Nephron progenitor cell (in vitro differentiated cells): ENCODE data around the gene STRC.

Experiments used
- DNase-seq: peaks from one replicate; pipeline ENCODE4 v3.0.0; 2021
- H3K27ac Mint-ChIP-seq: 2 replicates; pipeline ENCODE4 v1.8.0; 2021; ENCODE audit warnings: mild to moderate bottlenecking, moderate library complexity, mixed read lengths
- H3K27me3 Mint-ChIP-seq: 2 replicates; pipeline ENCODE4 v1.8.0; 2021; ENCODE audit warnings: mild to moderate bottlenecking, low read depth, mixed read lengths; ENCODE audit not compliant: poor library complexity
- H3K36me3 Mint-ChIP-seq: 2 replicates; pipeline ENCODE4 v1.8.0; 2021; ENCODE audit warnings: low read depth, mixed read lengths
- H3K4me1 Mint-ChIP-seq: 2 replicates; pipeline ENCODE4 v1.8.0; 2021; ENCODE audit warnings: mixed read lengths
- H3K4me3 Mint-ChIP-seq: 2 replicates; pipeline ENCODE4 v1.8.0; 2021; ENCODE audit warnings: mild to moderate bottlenecking, moderate library complexity, mixed read lengths
- H3K9me3 Mint-ChIP-seq: 2 replicates; pipeline ENCODE4 v1.8.0; 2021; ENCODE audit warnings: mild to moderate bottlenecking, moderate library complexity, mixed read lengths
- TF ChIP-seq, protein P1 (sequence below): fragments of 200-600 bp; sonication (generic); IDR thresholded peaks from 2 replicates; pipeline ENCODE4 v1.5.0; 2021; ENCODE audit warnings: antibody characterized with exemption

The STRC gene

DNA sequence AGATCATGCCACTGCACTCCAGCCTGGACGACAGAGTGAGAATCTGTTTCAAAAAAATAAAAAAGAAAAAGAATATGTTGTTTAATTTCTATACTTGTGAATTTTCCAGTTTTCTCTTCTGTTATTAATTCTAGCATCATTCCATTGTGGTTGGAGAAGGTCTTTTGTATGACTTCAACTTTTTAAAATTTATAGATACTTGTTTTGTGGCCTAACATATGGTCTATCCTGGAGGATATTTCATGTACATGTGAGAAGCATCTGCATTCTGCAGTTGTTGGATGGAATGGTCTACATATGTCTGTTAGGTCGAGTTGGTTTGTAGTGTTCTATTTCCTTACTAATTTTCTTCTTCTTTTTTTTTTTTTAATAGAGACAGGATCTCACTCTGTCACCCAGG, 65.6 kb downstream of the STRC start:
- no peaks in the 10 kb centered on the region for H3K27me3 Mint-ChIP-seq
- H3K4me3 Mint-ChIP-seq: no peak overlapping the region
- peaks cover 19% of the 10 kb centered on the region for H3K36me3 Mint-ChIP-seq
- H3K27ac Mint-ChIP-seq: no peak overlapping the region
- TF ChIP-seq, protein P1, sequence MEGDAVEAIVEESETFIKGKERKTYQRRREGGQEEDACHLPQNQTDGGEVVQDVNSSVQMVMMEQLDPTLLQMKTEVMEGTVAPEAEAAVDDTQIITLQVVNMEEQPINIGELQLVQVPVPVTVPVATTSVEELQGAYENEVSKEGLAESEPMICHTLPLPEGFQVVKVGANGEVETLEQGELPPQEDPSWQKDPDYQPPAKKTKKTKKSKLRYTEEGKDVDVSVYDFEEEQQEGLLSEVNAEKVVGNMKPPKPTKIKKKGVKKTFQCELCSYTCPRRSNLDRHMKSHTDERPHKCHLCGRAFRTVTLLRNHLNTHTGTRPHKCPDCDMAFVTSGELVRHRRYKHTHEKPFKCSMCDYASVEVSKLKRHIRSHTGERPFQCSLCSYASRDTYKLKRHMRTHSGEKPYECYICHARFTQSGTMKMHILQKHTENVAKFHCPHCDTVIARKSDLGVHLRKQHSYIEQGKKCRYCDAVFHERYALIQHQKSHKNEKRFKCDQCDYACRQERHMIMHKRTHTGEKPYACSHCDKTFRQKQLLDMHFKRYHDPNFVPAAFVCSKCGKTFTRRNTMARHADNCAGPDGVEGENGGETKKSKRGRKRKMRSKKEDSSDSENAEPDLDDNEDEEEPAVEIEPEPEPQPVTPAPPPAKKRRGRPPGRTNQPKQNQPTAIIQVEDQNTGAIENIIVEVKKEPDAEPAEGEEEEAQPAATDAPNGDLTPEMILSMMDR: no peak
- no peak for DNase-seq
- H3K9me3 Mint-ChIP-seq: no peaks in the 10 kb centered on the region
- no peaks in the 10 kb centered on the region for H3K4me1 Mint-ChIP-seq

DNA sequence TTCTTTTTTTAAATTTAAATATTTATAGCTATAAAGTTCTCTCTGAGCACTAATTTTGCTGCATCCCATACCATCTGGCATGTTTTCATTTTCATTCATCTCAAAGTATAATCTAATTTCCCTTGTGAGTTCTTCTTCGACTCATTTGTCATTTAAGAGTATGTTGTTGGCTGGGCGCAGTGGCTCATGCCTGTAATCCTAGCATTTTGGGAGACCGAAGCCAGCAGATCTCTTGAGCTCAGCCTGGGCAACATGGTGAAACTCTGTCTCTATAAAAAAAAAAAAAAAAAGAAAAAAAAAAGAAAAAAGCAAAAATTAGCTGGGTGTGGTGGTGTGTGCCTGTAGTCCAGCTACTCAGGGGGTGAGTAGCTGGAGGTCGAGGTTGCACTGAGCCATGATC, 66.3 kb downstream of the STRC start:
- Mint-ChIP-seq H3K27me3 (no peaks in the 10 kb centered on the region), H3K9me3 (peaks cover 7% of the 10 kb centered on the region), H3K4me3 (no peak overlapping the region), H3K36me3 (peaks cover 25% of the 10 kb centered on the region), H3K27ac (no peak overlapping the region), H3K4me1 (no peaks in the 10 kb centered on the region)
- DNase-seq: no peak
- TF ChIP-seq, protein P1: no peak

DNA sequence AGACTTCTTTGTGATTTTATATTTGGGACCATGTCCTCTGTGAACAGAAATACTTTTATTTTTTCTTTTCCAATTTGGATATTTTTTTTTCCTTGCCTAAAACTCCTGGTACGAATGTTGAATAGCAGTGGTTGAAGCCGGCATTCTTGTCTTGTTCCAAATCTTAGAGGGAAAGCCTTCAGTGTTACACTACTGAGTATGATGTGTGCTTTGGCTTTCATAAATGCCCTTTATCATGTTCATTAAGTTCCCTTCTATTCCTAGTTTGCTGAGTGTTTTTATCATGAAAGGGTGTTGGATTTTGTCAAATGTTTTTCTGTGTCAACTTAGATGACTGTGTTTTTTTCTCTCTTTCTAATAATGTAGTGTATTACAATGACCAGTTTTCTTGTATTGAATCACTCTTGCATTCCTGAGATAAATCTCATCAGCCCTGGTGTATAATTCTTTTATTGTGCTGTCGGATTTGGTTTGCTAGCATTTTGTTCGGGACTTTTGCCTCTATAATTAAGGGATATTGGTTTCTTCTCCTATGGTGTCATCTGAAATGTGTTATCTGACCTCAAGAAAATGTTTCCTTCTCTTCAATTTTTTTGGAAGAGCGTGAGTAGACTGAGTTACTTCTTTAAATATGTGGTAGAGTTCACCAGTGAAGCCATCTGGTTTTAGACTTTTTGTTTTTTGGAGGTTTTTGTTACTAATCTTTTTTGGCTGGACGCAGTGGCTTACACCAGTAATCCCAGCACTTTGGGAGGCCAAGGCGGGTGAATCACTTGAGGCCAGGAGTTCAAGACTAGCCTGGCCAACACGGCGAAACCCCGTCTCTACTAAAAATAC, 67.9 kb downstream of the STRC start:
- no peak for DNase-seq
- Mint-ChIP-seq H3K9me3 (peaks cover 18% of the 10 kb centered on the region), H3K27me3 (no peaks in the 10 kb centered on the region), H3K27ac (peak overlapping the region; percentile 41), H3K4me1 (no peaks in the 10 kb centered on the region), H3K36me3 (peaks cover 37% of the 10 kb centered on the region), H3K4me3 (no peak overlapping the region)
- TF ChIP-seq, protein P1: no peak
